IPS-18c (cell line): ENCODE measurements around the gene RPS27L.
"Not testable (repeated sequence)": the region's sequence is repeated elsewhere in the genome, so short reads cannot be mapped to it uniquely, and the experiment has no call there.

Source experiments
- H3K4me3 ChIP-seq: 2 replicates; pipeline ENCODE4 v1.7.0; 2013; ENCODE audit warnings: low read depth, mild to moderate bottlenecking, low read length, moderate library complexity; ENCODE audit not compliant: insufficient read depth
- H3K9me3 ChIP-seq: one replicate; pipeline ENCODE4 v1.6.1; 2013; ENCODE audit warnings: mild to moderate bottlenecking, low read length, moderate library complexity; ENCODE audit not compliant: control insufficient read depth, insufficient read depth

RPS27L gene

GRCh38 chr15:63121382-63122001 is 35.8 kb downstream of the RPS27L start, which contains the start of gene LACTB:
Gene LACTB, plus strand, starts transcription at chr15:63121861. Its CDS starts 11 bp downstream, at chr15:63121872.
- no peaks in the 10 kb centered on the region for H3K9me3 ChIP-seq
- H3K4me3 ChIP-seq, result peak within 1 kb of the TSS; percentile 91

DNA sequence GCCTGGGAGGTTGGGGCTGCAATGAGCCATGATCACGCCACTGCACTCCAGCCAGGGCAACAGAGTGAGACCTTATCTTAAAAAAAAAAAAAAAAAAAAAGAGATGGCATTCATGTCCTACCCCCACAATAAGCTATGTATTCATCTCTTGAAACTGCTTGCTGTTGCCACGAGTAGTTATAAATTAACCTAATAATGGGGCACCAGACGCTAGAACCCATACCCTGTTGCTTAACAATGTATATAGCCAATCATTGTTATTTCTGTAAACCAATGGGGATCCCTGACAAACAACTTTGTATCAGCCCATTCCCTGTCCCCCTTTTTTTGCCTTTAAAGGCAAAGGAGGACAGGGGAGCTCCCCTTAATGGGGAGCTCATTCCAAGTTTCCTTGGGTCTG is 38.4 kb downstream of the RPS27L start:
- Histone ChIP-seq H3K9me3 (no peaks in the 10 kb centered on the region), H3K4me3 (no peak overlapping the region)

DNA sequence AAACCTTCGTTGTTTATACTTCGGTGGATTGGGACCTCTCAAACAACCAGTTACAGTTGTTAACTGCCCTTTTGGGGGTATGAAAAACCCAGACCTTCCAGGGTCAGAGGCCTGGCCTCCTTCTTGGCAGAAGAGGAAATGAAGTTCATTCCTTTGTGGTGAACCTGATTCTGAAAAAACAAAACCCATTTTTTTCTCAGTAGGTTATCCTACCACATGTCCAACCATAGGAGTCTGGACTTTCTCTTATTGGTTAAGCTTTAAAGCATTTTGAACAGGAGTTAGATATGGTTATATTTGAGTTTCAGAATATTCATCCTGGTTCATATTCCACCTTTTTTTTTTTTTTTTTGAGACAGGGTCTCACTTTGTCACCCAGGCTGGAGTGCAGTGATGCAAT is 42.8 kb downstream of the RPS27L start:
- Histone ChIP-seq H3K9me3 (no peaks in the 10 kb centered on the region), H3K4me3 (no peak overlapping the region)

GRCh38 chr15:63112871-63113270 is 44.4 kb downstream of the RPS27L start:
- H3K9me3 ChIP-seq, result no peaks in the 10 kb centered on the region
- H3K4me3 ChIP-seq, result no peak overlapping the region

- H3K9me3 ChIP-seq, result no peaks in the 10 kb centered on the region
- no peak overlapping the region for H3K4me3 ChIP-seq
Measured at GRCh38 chr15:63111481-63111880, 45.8 kb downstream of the RPS27L start.

- no peaks in the 10 kb centered on the region for H3K9me3 ChIP-seq
- H3K4me3 ChIP-seq, result no peak overlapping the region
Measured at GRCh38 chr15:63110428-63111026, 46.8 kb downstream of the RPS27L start.

- no peaks in the 10 kb centered on the region for H3K9me3 ChIP-seq
- no peak overlapping the region for H3K4me3 ChIP-seq
Measured at GRCh38 chr15:63109920-63110319, 47.4 kb downstream of the RPS27L start.

DNA sequence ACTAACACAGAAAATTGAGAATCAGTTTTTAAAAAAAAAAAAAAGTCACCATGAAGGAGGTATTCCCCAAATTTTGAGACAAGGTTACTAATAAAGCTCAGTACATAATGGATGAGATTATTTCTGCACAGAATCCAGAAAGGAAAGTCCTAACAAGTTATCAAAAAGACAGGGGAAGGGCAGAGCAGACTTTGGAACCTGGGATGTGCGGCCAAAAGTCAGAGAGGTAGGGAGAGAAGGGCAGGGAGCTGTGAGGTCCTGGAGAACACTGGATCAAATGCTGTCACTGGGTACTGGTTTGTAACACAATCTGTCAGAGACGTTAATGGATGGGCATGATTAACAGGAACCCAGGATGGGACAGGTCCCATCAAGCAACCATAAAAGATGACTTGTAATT is 47.8 kb downstream of the RPS27L start:
- Histone ChIP-seq H3K9me3 (no peaks in the 10 kb centered on the region), H3K4me3 (no peak overlapping the region)

DNA sequence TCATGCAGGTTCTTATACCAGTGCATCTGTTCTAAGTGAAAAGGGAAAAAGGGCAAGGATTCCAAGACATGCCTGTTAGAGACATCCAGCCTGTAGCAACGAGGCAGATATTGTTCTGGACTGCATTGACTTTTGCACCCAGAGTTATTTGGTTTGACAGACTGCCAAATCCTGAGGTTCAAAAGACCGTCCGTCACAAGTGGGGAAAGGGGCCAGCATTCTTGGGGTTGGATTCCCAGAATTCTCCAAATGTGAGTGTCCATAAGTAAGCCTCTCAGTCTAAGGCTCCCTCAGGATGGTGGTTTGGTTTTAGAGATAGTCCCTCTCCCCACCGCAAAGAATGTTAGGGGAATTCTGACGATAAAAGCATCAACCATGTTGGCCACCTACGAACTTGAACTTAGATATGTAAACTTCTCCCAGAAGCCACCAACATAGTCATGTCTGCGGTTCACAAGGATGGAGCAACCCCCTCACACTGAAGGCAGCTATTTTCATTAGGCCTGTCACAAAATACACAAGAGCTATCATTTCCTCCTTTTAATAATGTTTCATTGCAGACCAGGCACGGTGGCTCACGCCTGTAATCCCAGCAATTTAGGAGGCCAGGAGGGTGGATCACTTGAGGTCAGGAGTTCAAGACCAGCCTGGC is 49.3 kb downstream of the RPS27L start:
- Histone ChIP-seq H3K9me3 (peaks cover 3% of the 10 kb centered on the region), H3K4me3 (no peak overlapping the region)

DNA sequence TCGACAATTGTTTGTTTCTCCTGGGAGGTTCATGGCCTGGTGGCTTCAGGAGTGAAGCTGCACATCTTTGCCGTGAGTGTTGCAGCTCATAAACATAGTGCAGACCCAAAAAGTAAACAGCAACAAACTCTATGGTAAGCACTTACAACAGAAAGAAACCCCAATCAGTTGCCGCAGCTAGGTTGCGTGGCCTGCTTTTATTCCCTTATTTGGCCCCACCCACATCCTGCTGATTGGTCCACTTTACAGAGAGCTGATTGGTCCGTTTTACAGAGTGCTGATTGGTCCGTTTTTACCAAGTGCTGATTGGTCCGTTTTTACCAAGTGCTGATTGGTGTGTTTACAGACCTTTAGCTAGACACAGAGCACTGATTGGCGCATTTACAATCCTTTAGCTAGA is 51.9 kb downstream of the RPS27L start:
- not testable (repeated sequence) for H3K4me3 ChIP-seq, H3K9me3 ChIP-seq

DNA sequence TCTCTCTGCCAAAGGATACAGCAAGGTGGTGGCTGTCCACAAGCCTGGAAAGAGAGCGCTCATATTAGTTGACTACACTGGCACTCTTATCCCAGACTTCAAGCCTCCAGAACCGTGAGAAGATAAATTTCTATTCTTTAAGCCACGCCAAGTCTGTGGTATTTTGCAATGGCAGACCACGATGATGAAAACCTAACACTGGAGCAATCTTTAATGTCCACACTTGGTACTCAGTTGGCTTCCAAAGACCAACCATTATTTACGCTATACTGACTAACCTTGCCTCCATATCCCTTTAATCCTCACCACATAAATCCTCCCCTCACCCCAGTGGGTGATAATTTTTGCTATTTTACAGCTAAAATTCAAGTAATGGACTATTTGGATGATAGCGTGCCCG is 52.5 kb downstream of the RPS27L start:
- Histone ChIP-seq H3K9me3 (peaks cover 3% of the 10 kb centered on the region), H3K4me3 (no peak overlapping the region)

DNA sequence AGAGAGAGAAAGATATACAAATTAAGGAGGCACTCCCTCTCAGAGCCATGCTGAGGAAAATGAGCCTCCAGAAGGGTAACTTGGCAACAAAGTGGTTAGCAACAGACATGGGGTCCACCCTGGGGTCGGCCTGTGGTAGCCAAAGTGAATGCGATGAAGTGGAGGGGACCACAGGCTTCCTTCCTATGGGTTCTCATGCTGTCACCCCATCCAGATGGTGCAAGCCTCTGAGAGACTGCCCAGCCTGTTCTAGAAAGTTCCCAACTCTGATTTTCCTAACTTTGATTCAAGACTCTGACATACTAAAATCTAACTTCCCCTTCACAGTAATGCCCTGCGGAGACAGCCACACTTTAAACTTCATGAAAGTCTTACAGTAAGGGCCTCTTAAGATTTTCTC is 53.9 kb downstream of the RPS27L start:
- Histone ChIP-seq H3K9me3 (peaks cover 3% of the 10 kb centered on the region), H3K4me3 (no peak overlapping the region)

GRCh38 chr15:63099581-63099980 is 57.7 kb downstream of the RPS27L start:
- H3K4me3 ChIP-seq, H3K9me3 ChIP-seq: not testable (repeated sequence)

GRCh38 chr15:63098901-63099300 is 58.4 kb downstream of the RPS27L start:
- not testable (repeated sequence) for H3K4me3 ChIP-seq, H3K9me3 ChIP-seq
